HG03159 (cell line): ENCODE data around the gene MMP20.
"Not testable (repeated sequence)": the region's sequence is repeated elsewhere in the genome, so short reads cannot be mapped to it uniquely, and the experiment has no call there.

Experiments used
- ATAC-seq: cut with Tn5 transposase; IDR thresholded peaks from one replicate; pipeline ENCODE4 v1.9.1; 2021; ENCODE audit warnings: mild to moderate bottlenecking, moderate library complexity; ENCODE audit not compliant: unreplicated experiment

Gene MMP20

DNA sequence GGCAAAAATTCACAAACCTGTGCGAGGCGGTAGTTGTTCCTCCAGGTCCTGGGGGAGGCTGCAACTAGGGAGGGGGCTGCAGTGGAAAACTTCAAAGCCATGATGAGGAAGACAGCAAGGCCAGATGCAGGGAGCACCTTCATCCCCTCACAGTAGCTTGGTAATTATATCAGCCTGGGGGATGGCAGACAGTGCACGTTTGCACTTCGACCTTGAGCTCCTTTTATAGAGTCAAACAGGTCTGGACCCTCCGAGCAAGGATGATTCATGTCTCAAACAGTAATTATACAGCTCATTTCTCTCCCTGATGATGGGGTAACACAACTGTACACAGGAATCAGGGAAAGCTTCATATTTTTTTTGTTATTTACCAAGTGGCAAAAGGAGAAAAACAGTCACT, at the start of gene MMP20:
TSS of gene MMP20 (minus strand) at position 156 of the 400 bp plus-strand sequence. CDS start at position 143, 13 bp downstream.
- no peak for ATAC-seq

- ATAC-seq: peak; percentile 68
Observed at GRCh38 chr11:102669664-102670063, 44.5 kb upstream of the MMP20 start.

DNA sequence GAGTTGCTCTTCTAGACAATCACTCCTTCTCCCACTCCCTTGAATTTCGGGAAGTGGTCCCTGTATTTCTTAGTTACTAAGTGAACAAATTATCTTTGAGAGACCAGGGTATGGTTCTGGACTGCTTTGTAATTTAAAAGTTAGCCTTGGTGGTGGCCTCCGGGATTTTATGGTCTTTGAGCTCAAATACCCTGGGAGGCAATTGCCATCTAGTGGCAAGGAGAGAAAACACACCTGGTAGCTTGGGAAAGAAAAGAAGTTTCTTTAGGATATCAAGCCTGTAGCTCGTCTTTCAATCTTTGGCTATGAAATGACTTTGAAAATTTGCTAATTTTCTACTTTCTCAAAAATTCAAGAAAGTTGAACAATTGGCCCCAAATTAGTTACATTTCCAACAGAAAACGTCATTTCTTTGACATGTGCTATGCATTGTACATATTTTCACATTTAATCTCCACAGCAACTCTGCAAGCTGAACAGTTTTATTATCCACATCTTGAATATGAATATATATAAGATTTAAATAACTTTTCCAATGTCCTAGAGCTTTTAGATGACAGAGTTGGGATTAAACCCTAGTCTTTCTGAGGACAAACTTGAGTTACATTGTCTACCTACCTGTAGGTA, 41.3 kb upstream of the MMP20 start:
- ATAC-seq: peak; percentile 46

- no peak for ATAC-seq
Observed at GRCh38 chr11:102664001-102664752, 39.0 kb upstream of the MMP20 start.

GRCh38 chr11:102662607-102663006, 37.5 kb upstream of the MMP20 start:
- ATAC-seq: no peak

DNA sequence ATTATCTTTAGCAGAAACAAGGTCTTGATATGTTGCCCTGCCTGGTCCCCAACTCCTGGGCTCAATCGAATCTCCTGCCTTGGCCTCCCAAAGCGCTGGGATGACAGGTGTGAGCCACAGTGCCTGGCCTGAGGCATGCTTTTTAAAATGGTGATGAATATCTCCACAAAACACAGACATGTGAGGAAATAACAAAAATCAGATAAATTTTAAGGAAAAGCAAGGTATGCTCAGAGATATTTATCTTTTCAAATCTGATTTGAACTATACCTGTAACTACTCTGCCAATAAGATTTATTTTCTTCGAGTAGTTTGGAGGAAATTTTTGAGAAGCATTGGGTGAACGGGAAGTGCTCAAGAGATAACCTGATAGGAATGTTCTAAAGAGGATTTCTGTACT, 35.9 kb upstream of the MMP20 start:
- ATAC-seq: no peak

DNA sequence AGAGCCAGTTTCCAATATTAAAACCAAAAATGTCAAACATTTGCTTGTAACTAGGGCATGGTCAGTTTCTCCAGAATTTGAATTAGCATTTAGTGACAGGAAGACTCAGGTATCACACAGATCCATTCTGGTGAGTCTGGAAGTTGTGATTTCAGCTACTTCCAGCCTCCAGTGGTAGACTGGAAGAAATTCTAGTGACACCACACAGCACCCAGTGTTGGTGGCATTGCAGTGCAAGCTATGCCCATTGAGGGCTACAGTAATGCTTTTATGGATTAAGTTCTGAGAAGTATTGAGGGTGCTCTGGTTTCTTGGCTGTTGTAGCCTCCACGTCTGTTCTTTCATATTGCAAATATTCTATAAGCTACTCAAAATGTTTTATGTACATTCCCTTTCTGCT, 31.4 kb upstream of the MMP20 start:
- no peak for ATAC-seq

GRCh38 chr11:102655547-102655946, 30.4 kb upstream of the MMP20 start:
- ATAC-seq: no peak

DNA sequence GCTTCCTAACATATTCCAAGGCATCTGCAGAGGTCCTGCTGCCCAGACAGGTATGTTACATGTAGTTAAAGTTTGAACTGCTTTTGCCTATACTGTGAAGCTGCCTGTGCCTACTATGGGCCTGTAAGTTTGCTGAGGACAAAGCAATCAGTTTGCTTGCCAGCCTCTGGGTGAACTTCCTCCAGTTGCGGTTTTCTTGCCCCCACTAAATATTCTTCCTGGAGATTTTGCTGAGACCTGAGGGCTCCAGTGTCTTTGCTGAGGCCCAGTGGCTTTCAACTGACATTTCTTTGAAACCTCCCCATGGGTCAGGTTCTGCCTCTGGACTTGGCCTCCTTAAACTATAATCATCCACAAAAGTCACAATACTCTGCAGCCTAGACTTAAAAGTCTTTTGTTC, 29.6 kb upstream of the MMP20 start:
- no peak for ATAC-seq

GRCh38 chr11:102653744-102654291, 28.7 kb upstream of the MMP20 start:
- ATAC-seq: no peak

DNA sequence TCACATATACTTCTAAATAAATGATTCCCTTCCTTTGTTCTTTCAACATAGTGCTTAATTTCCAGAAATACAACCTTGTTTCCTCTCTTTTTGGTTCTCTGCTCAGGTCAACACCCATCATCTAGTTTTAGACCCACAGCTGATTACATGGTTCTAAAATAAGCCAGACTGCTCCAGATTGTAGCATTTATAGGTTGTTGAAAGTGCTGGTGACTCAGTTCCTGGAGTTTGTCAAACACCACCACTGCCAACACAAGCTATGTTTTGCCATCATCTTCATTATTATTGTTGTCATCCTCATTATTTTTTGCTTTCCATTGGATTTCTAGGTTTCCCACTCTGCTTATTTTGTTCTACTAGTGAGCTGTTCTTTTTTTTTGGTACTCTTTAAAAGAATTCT, 22.3 kb upstream of the MMP20 start:
- no peak for ATAC-seq

DNA sequence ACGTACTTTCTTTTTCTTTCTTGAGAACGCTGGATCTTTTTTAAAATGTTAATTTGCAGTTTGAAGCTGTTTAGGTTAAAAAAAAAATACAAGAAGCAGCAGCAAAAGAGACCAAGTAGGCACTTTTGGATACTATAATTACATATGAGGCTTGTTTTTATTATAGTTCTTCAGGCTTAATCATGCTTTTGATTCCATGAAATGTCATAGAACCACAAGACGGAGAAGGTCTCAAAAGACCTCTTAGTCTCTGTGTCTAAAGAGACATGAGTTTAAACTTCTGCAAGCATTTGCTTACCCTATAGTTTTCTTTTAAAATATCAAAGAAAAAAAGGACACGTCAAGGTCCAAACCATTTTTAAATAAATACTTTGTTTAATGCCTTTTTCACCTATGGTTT, 18.8 kb upstream of the MMP20 start:
- no peak for ATAC-seq

DNA sequence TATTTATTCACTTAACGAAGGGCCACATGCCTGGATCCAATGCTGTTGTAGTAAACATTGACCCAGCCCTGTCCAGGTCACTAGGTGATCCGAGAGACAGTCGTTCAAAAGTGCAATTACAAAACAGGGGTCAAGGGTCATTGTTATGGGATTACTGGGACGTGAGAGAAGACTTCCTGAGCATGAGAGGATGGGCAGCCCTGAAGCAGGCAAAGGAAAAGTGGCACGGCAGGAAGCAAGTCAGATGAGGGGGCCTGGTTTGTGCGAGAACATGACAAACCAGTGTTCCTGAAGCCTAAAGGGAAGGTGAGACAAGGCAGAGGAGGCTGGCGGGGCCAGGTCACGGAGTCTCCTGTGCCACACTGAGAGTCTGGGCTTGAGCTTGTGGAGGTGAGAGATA, 15.8 kb upstream of the MMP20 start:
- no peak for ATAC-seq

GRCh38 chr11:102639656-102640055, 14.5 kb upstream of the MMP20 start:
- ATAC-seq: no peak

DNA sequence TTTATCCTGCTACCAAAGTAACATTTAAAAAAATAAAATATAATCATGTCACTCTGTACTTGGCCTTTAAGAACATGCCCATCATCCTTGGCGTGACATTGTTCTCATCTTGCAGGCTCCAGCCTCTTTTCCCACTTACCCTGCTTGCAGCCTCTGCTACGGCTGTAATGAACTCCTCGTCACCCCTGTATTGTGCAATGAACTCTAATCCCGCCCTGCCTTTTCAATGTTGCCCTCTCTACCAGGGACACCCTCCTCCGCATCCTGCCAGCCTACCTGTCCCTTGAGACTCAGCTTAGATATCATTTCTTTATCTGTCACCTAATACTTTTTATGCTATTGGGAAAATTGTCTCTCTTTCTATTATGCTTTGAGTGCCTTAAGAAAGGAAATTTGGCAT, 12.6 kb upstream of the MMP20 start:
- no peak for ATAC-seq

GRCh38 chr11:102633385-102634026, 8.4 kb upstream of the MMP20 start:
- ATAC-seq: no peak

DNA sequence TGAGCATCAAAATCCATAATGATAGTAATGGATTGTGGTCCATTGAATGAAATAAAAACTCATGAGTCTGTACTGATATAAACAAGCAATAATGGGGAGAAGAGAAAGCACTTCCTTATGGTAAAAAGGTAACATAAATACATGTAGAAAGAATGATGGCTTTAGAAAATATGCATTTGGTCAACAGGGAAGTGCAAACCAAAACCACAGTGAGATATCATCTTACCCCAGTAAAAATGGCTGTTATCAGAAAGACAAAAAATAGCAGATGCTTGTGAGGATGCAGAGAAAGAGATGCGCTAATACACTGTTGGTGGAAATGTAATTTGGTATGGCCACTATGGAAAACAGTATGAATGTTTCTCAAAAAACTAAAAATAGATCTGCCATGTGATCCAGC, 6.9 kb upstream of the MMP20 start:
- ATAC-seq: no peak

DNA sequence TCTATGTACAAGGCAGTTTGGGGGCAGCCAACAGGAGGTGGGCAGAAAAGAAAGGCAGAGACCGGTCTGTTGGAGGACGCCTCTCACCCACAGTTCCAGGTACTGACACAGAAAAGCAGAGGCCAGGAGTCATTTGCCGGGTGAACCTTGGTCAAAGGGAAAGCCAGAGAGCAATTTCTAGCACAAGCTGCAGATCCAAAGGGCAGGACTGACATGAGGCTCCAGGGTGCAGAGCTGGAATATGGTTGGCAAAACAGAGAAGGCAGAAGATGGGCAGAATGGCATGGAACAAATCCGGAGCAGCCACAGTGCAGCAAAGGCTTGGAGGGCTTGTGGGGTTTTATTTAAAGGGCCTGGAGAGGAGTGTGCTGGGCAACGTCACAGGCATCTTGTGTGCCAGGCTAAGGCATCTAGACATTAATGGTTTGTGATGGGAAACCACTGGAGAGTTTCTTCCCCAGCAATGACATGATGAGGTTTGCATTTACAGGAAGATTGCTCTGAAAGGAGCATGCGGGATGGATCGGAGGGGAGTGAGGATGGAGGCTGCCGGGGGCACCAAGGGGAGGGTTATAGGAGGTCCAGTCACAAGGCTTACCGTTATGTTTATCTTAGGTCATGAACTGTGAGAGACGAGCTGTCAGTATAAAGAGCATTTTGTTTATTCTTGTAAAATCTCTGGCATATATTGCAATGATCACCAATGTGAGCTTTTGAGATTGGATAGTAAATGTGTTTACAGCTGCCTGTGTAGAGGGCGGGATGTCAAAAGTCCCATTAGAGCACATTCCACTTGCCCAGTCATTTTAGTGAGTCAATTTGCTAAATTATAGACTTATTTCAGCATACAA, 5.7 kb upstream of the MMP20 start:
- ATAC-seq: no peak

- ATAC-seq: not testable (repeated sequence)
Observed at GRCh38 chr11:102629908-102630307, 4.8 kb upstream of the MMP20 start.

- no peak for ATAC-seq
Observed at GRCh38 chr11:102626676-102627075, 1.5 kb upstream of the MMP20 start.

GRCh38 chr11:102623998-102624397, 1.1 kb downstream of the MMP20 start:
- no peak for ATAC-seq
